PFSK-1 (cell line): ENCODE measurements around the gene KRT80.

ENCODE experiments used
- FOXP2 ChIP-seq: optimal IDR thresholded peaks from 2 replicates; pipeline ENCODE3; 2011; ENCODE audit warnings: borderline replicate concordance, control low read depth, inconsistent platforms; ENCODE audit not compliant: insufficient read depth; ENCODE audit errors: extremely low read length, extremely low read depth
- POLR2AphosphoS5 ChIP-seq: IDR thresholded peaks from 2 replicates; pipeline ENCODE4 v1.6.1; 2012; ENCODE audit warnings: low read depth, mild to moderate bottlenecking, control low read depth, low read length, moderate library complexity
- SIN3A ChIP-seq: IDR thresholded peaks from 2 replicates; pipeline ENCODE4 v1.6.1; 2012; ENCODE audit warnings: mild to moderate bottlenecking, low read length, moderate library complexity, borderline replicate concordance; ENCODE audit not compliant: insufficient read depth
- TAF1 ChIP-seq: IDR thresholded peaks from 2 replicates; pipeline ENCODE4 v1.6.1; 2012; ENCODE audit warnings: low read length, control low read depth, borderline replicate concordance; ENCODE audit not compliant: insufficient read depth
- TF ChIP-seq, protein P1 (sequence below), 2 experiments: IDR thresholded peaks; 2 replicates each; pipeline versions ENCODE4 v1.6.1 to v1.8.0; 2011 to 2012; ENCODE audit warnings: low read depth in 2 of 2, low read length in 2 of 2, control low read depth in 1 of 2, inconsistent platforms in 1 of 2, mild to moderate bottlenecking in 1 of 2, moderate library complexity in 1 of 2; ENCODE audit not compliant: insufficient read depth in 1 of 2

The KRT80 gene

DNA sequence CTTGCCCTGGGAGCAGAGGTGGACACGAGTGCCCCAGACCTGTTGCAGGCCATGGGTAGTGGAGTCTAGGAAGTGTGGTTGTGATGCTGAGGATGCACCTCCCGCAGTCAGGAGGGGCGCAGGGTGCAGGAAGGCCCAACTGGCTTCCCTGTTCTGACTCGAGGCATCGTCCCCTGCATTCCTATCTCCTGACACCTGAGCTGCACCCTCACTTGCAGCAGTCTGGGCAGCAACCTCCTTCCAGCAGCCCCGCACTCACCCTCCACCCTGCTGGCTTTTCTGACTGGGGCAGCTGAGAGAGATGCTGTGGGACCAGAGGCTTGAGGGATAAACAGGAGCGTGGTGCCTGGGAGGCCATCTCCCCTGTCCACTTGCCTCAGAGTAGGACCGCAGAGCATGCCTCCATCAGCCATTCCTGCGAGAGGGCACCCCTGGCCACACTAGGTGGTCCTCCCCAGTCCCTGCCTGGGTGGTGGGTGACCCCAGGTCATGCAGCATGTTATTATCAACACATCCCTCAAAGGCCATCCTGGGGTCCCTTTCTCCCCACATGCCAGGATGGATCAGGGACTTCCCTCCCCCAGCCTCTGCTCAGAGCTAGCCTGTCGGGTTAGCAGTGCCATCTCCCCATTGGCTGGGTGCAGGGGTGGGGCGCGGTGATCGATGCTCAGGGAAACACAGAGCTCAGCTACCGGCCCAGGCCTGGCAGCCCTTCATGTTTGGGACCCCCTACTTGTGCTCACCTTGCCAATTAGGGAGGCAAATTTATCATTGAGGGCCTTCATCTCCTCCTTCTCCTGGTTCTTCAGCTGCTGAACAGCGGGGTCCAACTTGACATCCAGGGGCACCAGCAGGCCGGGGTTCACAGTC, 719 bp downstream of the KRT80 start:
- TF ChIP-seq, protein P1, sequence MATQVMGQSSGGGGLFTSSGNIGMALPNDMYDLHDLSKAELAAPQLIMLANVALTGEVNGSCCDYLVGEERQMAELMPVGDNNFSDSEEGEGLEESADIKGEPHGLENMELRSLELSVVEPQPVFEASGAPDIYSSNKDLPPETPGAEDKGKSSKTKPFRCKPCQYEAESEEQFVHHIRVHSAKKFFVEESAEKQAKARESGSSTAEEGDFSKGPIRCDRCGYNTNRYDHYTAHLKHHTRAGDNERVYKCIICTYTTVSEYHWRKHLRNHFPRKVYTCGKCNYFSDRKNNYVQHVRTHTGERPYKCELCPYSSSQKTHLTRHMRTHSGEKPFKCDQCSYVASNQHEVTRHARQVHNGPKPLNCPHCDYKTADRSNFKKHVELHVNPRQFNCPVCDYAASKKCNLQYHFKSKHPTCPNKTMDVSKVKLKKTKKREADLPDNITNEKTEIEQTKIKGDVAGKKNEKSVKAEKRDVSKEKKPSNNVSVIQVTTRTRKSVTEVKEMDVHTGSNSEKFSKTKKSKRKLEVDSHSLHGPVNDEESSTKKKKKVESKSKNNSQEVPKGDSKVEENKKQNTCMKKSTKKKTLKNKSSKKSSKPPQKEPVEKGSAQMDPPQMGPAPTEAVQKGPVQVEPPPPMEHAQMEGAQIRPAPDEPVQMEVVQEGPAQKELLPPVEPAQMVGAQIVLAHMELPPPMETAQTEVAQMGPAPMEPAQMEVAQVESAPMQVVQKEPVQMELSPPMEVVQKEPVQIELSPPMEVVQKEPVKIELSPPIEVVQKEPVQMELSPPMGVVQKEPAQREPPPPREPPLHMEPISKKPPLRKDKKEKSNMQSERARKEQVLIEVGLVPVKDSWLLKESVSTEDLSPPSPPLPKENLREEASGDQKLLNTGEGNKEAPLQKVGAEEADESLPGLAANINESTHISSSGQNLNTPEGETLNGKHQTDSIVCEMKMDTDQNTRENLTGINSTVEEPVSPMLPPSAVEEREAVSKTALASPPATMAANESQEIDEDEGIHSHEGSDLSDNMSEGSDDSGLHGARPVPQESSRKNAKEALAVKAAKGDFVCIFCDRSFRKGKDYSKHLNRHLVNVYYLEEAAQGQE (IDR thresholded peaks at IDR 0.05; ENCODE audit: insufficient read depth in 1 of 2, low read depth in 2 of 2, low read length in 2 of 2), result no peak
- TF ChIP-seq FOXP2 (no peak), POLR2AphosphoS5 (no peak), SIN3A (no peak), TAF1 (no peak)

GRCh38 chr12:52189376-52190174, 2.2 kb downstream of the KRT80 start:
- no peak for TF ChIP-seq TAF1

DNA sequence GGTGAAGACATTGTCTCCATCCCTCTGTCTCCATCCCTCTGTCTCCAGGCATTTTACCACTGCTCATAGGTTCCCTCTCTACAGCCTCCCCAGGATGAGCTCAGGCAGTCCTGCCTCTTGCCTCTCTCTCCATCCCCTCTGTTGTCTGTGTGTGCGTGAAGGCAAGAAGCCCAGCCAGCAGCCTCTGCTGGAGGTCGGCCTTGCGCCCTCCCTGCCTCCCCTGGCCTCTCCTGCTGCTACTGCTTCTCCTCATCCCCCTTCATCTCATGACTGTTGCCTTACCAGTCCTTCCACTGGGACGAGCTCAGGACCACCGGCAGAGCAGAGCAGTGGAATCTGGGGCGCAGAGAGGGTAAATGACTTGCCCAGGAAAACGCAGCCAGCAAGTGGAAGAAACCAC, 3.2 kb downstream of the KRT80 start:
- TF ChIP-seq POLR2AphosphoS5, result no peak

DNA sequence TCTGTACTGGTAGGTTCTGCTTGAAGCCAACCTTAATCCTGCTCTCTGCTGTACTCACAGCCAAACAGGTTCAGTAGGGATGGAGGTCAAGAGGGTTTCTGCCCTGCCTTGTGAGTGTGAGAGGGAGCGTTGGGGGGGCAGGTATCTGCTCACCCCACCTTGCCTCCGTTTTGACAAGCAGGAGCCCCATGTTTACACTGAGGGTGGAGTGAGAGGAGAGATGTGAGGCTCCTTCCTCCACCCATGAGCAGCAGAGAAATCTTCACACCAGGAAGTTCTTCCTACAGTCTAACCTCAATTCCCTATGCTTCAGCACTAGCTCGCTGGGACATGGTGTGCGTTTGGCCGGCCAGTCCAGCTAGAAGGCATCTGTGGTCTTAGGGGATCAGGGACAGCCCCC, 4.2 kb downstream of the KRT80 start:
- no peak for TF ChIP-seq SIN3A
- TF ChIP-seq TAF1, result no peak
- TF ChIP-seq FOXP2, result no peak
- TF ChIP-seq, protein P1 (IDR thresholded peaks at IDR 0.05; ENCODE audit: insufficient read depth in 1 of 2, low read depth in 2 of 2, low read length in 2 of 2), result no peak
- no peak for TF ChIP-seq POLR2AphosphoS5

DNA sequence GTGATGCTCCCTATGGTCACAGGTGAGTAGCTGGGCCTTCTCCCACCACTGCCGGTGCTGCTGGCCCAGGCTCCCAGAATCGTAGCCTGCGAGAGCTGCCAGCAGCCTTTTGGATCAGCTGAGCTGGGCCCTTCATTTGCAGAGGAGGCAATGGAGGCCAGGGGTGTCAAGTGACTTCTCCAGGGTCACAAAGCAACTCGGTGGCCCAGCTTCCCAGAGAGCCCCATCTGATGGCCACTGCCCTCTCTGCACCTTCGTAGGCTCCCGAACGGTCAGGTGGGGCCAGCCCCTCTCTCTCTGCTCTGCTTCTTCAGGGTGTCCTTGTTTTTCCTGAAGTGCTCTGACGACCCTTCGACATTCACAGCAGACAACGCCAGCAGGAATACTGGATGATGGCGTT, 4.6 kb downstream of the KRT80 start:
- no peak for TF ChIP-seq FOXP2
- TF ChIP-seq SIN3A, result no peak

DNA sequence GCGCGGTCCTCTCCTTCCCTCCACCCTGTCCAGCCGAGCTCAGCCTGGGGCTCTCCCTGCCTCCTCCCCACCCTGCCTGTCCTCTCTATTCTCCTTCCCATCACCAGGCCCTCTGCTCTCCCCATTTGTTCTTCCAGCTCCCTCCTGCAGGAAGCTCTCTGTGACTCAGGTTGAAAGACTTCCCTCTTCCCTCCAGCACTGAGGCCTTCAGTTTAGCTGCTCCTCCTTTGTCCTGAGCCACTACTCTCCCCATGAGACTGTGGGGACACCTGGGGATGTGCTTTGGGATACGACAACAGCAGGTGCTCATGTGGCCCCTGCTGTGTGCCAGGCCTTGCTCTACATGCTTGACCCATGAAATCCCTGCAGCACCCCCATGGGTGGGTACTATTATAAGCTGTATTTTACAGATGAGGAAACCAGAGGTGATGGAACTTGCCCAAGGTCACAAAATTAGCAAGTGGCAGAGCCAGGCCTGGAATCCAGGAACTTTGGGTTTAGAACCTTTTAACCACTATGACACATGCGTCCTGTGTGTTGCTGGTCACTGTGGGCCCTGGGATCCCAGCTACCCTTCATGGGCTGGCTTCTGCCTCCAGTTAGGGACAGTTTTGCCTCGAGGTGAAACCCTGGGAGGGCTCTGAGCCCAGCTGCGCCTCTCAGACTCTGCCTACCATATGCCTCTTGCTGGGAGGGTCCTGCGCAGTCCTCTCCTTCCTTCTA, 5.5 kb downstream of the KRT80 start:
- TF ChIP-seq, protein P1 (IDR thresholded peaks at IDR 0.05; ENCODE audit: insufficient read depth in 1 of 2, low read depth in 2 of 2, low read length in 2 of 2), result no peak
- no peak for TF ChIP-seq FOXP2
- no peak for TF ChIP-seq POLR2AphosphoS5
- no peak for TF ChIP-seq SIN3A
- no peak for TF ChIP-seq TAF1
